ENCODE results near the gene MCOLN1. TPM values are rescaled to one million over a fixed set of nuclear protein-coding genes. Genes with fewer than 3 reads are reported as not detected.

The MCOLN1 gene
- total and polyA plus RNA-seq, 2 of the 8 experiments (the other 6 are each of a cell fraction or from before 2014, with no cell fraction given) = 19.1 to 40.0 TPM

- POLR2A ChIA-PET (ENCODE audit: partially characterized antibody) = interaction anchor here (0.8 to 1.8 kb wide), 7 partner anchors 12 to 75 kb away, joined by 3 to 8 read pairs (median 5); partner anchors contain the start of genes CAMSAP3, PET100, PNPLA6 and XAB2
- Histone ChIP-seq H3K27ac (ENCODE audit: low read depth, low read length) (no peak overlapping the region), H4K91ac (replicated peaks; ENCODE audit: insufficient read length, low read length) (no peak overlapping the region), H3K14ac (ENCODE audit: insufficient read length) (no peak overlapping the region), H3K23ac (ENCODE audit: insufficient read length) (no peak overlapping the region), H4K5ac (ENCODE audit: insufficient read length, low read depth, low read length) (no peak overlapping the region), H3K27me3 (replicated peaks in 1 of 4; ENCODE audit: control insufficient read depth in 3 of 4, extremely low read depth in 1 of 4, insufficient read depth in 3 of 4, low read length in 3 of 4) (no peaks in the 10 kb centered on the region), H4K8ac (ENCODE audit: extremely low read depth, insufficient read depth, low read length) (peak overlapping the region; percentile 46; the same call in 1 of the 2 replicates), H2AK5ac (ENCODE audit: low read depth, low read length) (no peak overlapping the region), H3K79me1 (ENCODE audit: low read depth, low read length) (no peaks in the 10 kb centered on the region), H3K9me3 (ENCODE audit: insufficient read depth in 2 of 2, low read depth in 1 of 2, low read length in 1 of 2) (no peaks in the 10 kb centered on the region), H2BK20ac (ENCODE audit: low read length) (no peak overlapping the region), H3K4me2 (ENCODE audit: insufficient read depth in 1 of 2, low read depth in 2 of 2, low read length in 2 of 2) (peak overlapping the region; percentile 47 to 59), H2BK120ac (replicated peaks; ENCODE audit: low read depth, low read length) (no peak overlapping the region), H3K56ac (replicated peaks; ENCODE audit: insufficient read length, low read depth, low read length) (no peak overlapping the region), H3K9ac (replicated peaks in 1 of 4; ENCODE audit: extremely low read depth in 1 of 4, low read depth in 3 of 4, low read length in 3 of 4) (no peak overlapping the region), H3K23me2 (ENCODE audit: low read depth, low read length) (peaks cover 2% of the 10 kb centered on the region; the same call in 1 of the 2 replicates), H3K36me3 (ENCODE audit: control insufficient read depth in 2 of 4, insufficient read depth in 4 of 4, low read length in 3 of 4) (peaks cover 10 to 36% (median 23%) of the 10 kb centered on the region in 4 experiments), H3K4me3 (ENCODE audit: extremely low read depth in 1 of 4, insufficient read depth in 2 of 4, low read depth in 3 of 4, low read length in 4 of 4) (peak overlapping the region in 2 of 4 experiments; percentile 55 to 56; a peak in 3 of 8 replicates), H3K4ac (replicated peaks; ENCODE audit: insufficient read length, low read depth, low read length) (no peak overlapping the region), H4K20me1 (replicated peaks in 1 of 2; ENCODE audit: control insufficient read depth in 1 of 2, insufficient read depth in 2 of 2, low read length in 2 of 2) (peaks cover 0 to 8% of the 10 kb centered on the region in 2 experiments), H2BK5ac (ENCODE audit: low read depth, low read length) (no peak overlapping the region), H2AFZ (ENCODE audit: low read length) (no peak overlapping the region), H3K4me1 (replicated peaks in 1 of 4; ENCODE audit: control insufficient read depth in 3 of 4, insufficient read depth in 4 of 4, low read length in 3 of 4) (peaks cover 0 to 11% (median 8%) of the 10 kb centered on the region in 4 experiments; a peak in 5 of 7 replicates), H3K18ac (ENCODE audit: extremely low read depth, low read length) (no peak overlapping the region), H2BK12ac (ENCODE audit: low read depth, low read length) (no peak overlapping the region), H3K79me2 (ENCODE audit: control insufficient read depth in 1 of 2, insufficient read depth in 2 of 2, low read length in 2 of 2) (no peaks in the 10 kb centered on the region), H2BK15ac (ENCODE audit: low read length) (no peak overlapping the region)
- FAIRE-seq (no peak), DNase-seq (ENCODE audit: low read depth in 1 of 2, low spot score in 2 of 2) (no peak)
- WGBS, 2 experiments (ENCODE audit: extremely low coverage in 1 of 2, insufficient coverage in 1 of 2, insufficient read length in 1 of 2, insufficient replicate concordance in 2 of 2, low coverage in 1 of 2, low lambda C conversion rate in 2 of 2, missing lambda C conversion rate in 1 of 2) = 95% methylated on average over 26 of the region's 28 CpGs; no CpG with 5 or more reads in 1 of the 2 experiments
- CTCF ChIA-PET (ENCODE audit: partially characterized antibody) = interaction anchor here (0.7 to 1.3 kb wide), 4 partner anchors 38 to 315 kb away, joined by 3 to 5 read pairs (median 4); partner anchors contain the start of gene ZNF358
- no peak for TF ChIP-seq SP4 (IDR thresholded peaks at IDR 0.05; ENCODE audit: low read length)
- no peak for TF ChIP-seq PHF8 (conservative IDR thresholded peaks at IDR 0.05; ENCODE audit: low read depth, low read length)
- TF ChIP-seq MAX (IDR thresholded peaks at IDR 0.05) = 0 out of 2 replicates have a peak, but pooled peaks have one; percentile 2
- TF ChIP-seq POLR2A (IDR thresholded peaks at IDR 0.05; ENCODE audit: control extremely low read depth in 1 of 2, low read depth in 2 of 2, low read length in 2 of 2) = no peak
- no peak for TF ChIP-seq FOSL1 (IDR thresholded peaks at IDR 0.05; ENCODE audit: insufficient read depth, low read depth, low read length)
These were observed 32.1 kb downstream of the MCOLN1 start for GRCh38 chr19:7554565-7554964.
